WTC11 (cell line): ENCODE data around the gene SLC25A38. TPM values are rescaled to one million over a fixed set of nuclear protein-coding genes. Genes with fewer than 3 reads are reported as not detected.

Experiments
- ATF2 ChIP-seq: sonication (generic); formaldehyde crosslinking; IDR thresholded peaks from 2 replicates; pipeline ENCODE4 v1.8.1; 2022; ENCODE audit warnings: low read depth, missing genetic modification reagents, borderline replicate concordance
- E2F1 ChIP-seq: sonication (generic); formaldehyde crosslinking; IDR thresholded peaks from 2 replicates; pipeline ENCODE4 v1.8.0; 2022; ENCODE audit warnings: mild to moderate bottlenecking, missing genetic modification reagents
- FOXK1 ChIP-seq: sonication (generic); formaldehyde crosslinking; IDR thresholded peaks from 2 replicates; pipeline ENCODE4 v1.8.0; 2022; ENCODE audit warnings: mild to moderate bottlenecking, moderate library complexity, missing genetic modification reagents
- FOXP1 ChIP-seq: sonication (generic); formaldehyde crosslinking; IDR thresholded peaks from 2 replicates; pipeline ENCODE4 v1.8.0; 2022; ENCODE audit warnings: missing genetic modification reagents, mild to moderate bottlenecking, moderate library complexity, borderline replicate concordance
- GABPB1 ChIP-seq: sonication (generic); formaldehyde crosslinking; IDR thresholded peaks from 2 replicates; pipeline ENCODE4 v1.8.1; 2023; ENCODE audit warnings: mild to moderate bottlenecking, missing genetic modification reagents
- GTF2I ChIP-seq: fragments of 250-450 bp; sonication (Bioruptor Pico); conservative IDR thresholded peaks from 2 replicates; pipeline ENCODE4 v1.4.0; 2021; ENCODE audit warnings: mild to moderate bottlenecking
- JUN ChIP-seq: sonication (generic); formaldehyde crosslinking; IDR thresholded peaks from 2 replicates; pipeline ENCODE4 v1.8.0; 2023; ENCODE audit warnings: mild to moderate bottlenecking, missing genetic modification reagents
- MXD4 ChIP-seq: fragments of 250-450 bp; sonication (Bioruptor Pico); IDR thresholded peaks from 2 replicates; pipeline ENCODE4 v1.8.0; 2021; ENCODE audit warnings: mild to moderate bottlenecking, moderate library complexity, borderline replicate concordance
- MYBL2 ChIP-seq: sonication (generic); formaldehyde crosslinking; IDR thresholded peaks from 2 replicates; pipeline ENCODE4 v1.8.1; 2023; ENCODE audit warnings: mild to moderate bottlenecking, moderate library complexity, missing genetic modification reagents
- NFATC4 ChIP-seq: fragments of 250-450 bp; sonication (Bioruptor Pico); IDR thresholded peaks from 2 replicates; pipeline ENCODE4 v1.9.0; 2021; ENCODE audit warnings: mild to moderate bottlenecking
- NFE2L1 ChIP-seq: sonication (generic); formaldehyde crosslinking; IDR thresholded peaks from 2 replicates; pipeline ENCODE4 v1.8.1; 2023; ENCODE audit warnings: missing genetic modification reagents
- NR3C1 ChIP-seq: sonication (generic); formaldehyde crosslinking; conservative IDR thresholded peaks from 2 replicates; pipeline ENCODE4 v1.8.1; 2023; ENCODE audit warnings: low read depth, mild to moderate bottlenecking, missing genetic modification reagents
- PRDM15 ChIP-seq: sonication (generic); formaldehyde crosslinking; IDR thresholded peaks from 2 replicates; pipeline ENCODE4 v1.8.0; 2022; ENCODE audit warnings: missing genetic modification reagents
- TEAD4 ChIP-seq: sonication (generic); formaldehyde crosslinking; IDR thresholded peaks from 2 replicates; pipeline ENCODE4 v1.8.0; 2022; ENCODE audit warnings: mild to moderate bottlenecking, missing genetic modification reagents
- ZBTB43 ChIP-seq: sonication (generic); formaldehyde crosslinking; IDR thresholded peaks from 2 replicates; pipeline ENCODE4 v1.8.1; 2023; ENCODE audit warnings: mild to moderate bottlenecking, missing genetic modification reagents
- ZNF232 ChIP-seq: sonication (generic); formaldehyde crosslinking; IDR thresholded peaks from 2 replicates; pipeline ENCODE4 v1.8.0; 2022; ENCODE audit warnings: mild to moderate bottlenecking, missing genetic modification reagents
- ZNF281 ChIP-seq: sonication (generic); formaldehyde crosslinking; IDR thresholded peaks from 2 replicates; pipeline ENCODE4 v1.8.0; 2023; ENCODE audit warnings: mild to moderate bottlenecking, missing genetic modification reagents
- ZNF671 ChIP-seq: fragments of 250-450 bp; sonication (Bioruptor Pico); IDR thresholded peaks from 2 replicates; pipeline ENCODE4 v1.8.0; 2021; ENCODE audit warnings: mild to moderate bottlenecking
- total RNA-seq: library from RNA; stranded (reverse); gene quantifications from 3 replicates; pipeline ENCODE4 v1.2.3, GENCODE V29; 2021

The SLC25A38 gene
- total RNA-seq, 1 experiment from 2014 or later: 34.9 TPM

- TF ChIP-seq PRDM15 (CRISPR knock-in tag): no peak
- TF ChIP-seq NFE2L1 (CRISPR knock-in tag): 0 out of 2 replicates have a peak, but pooled peaks have one; percentile 20
- TF ChIP-seq E2F1 (CRISPR knock-in tag): no peak
- no peak for TF ChIP-seq ZNF232 (CRISPR knock-in tag)
- peak; percentile 67 for TF ChIP-seq GABPB1 (CRISPR knock-in tag)
- TF ChIP-seq FOXP1 (CRISPR knock-in tag): peak; percentile 60; the same call in 1 of the 2 replicates
- no peak for TF ChIP-seq NR3C1 (CRISPR knock-in tag)
- no peak for TF ChIP-seq GTF2I (CRISPR knock-in tag)
- TF ChIP-seq ATF2: 0 out of 2 replicates have a peak, but pooled peaks have one; percentile 32
- no peak for TF ChIP-seq NFATC4 (CRISPR knock-in tag)
- no peak for TF ChIP-seq MXD4
- TF ChIP-seq TEAD4 (CRISPR knock-in tag): no peak
- TF ChIP-seq JUN: no peak
- peak; percentile 73; the same call in 1 of the 2 replicates for TF ChIP-seq MYBL2
- TF ChIP-seq ZNF671 (CRISPR knock-in tag): no peak
- TF ChIP-seq ZBTB43 (CRISPR knock-in tag): peak; percentile 81; the same call in 1 of the 2 replicates
- TF ChIP-seq ZNF281 (CRISPR knock-in tag): no peak
- peak; percentile 84 for TF ChIP-seq FOXK1 (CRISPR knock-in tag)
Measured at GRCh38 chr3:39383045-39383880, at the start of gene SLC25A38 (continued).
